ENCODE measurements around the gene TMTC1.

The TMTC1 gene

DNA sequence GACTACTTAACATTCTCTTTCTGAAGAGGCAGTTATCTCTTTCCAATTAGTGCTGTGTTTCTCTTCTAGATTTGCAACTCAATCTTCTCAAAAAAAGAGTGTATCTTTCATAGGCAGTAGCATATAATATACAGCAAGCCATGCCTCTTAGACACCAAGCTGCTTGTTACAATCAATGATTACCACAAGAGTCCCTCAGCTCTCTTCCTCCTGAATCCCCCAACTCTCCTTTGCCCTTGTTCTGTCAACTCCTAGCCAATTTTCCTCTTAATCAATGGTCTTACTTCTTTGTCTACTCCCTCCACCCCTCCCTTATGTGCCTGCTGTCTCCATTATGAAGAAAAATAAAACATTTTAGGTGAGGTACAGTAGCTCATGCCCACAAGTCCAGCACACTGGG, 2.6 kb downstream of the TMTC1 start:
- no peak for TF ChIP-seq CTCF (IDR thresholded peaks at IDR 0.05)
- H3K4me3 ChIP-seq (ENCODE audit: low read depth, low read length): no peak overlapping the region

GRCh38 chr12:29780084-29780483, 3.7 kb downstream of the TMTC1 start:
- Histone ChIP-seq H3K4me1 (peaks cover 28% of the 10 kb centered on the region), H2AFZ (no peak overlapping the region), H3K4me3 (ENCODE audit: low read depth, low read length) (no peak overlapping the region), H3K4me2 (ENCODE audit: low read length) (no peak overlapping the region), H3K9ac (no peak overlapping the region), H3K27me3 (ENCODE audit: control insufficient read depth, insufficient read depth, low read length) (no peaks in the 10 kb centered on the region), H3K79me2 (peaks cover 44% of the 10 kb centered on the region), H3K9me3 (ENCODE audit: control insufficient read depth, low read length) (no peaks in the 10 kb centered on the region), H3K27ac (no peak overlapping the region), H3K36me3 (ENCODE audit: control insufficient read depth, insufficient read depth, low read length) (no peaks in the 10 kb centered on the region)
- TF ChIP-seq CTCF (IDR thresholded peaks at IDR 0.05): no peak

More for the DNA sequence above, 2.6 kb downstream of the TMTC1 start:
- Histone ChIP-seq H2AFZ (peak overlapping the region; percentile 1), H3K36me3 (ENCODE audit: control insufficient read depth, insufficient read depth, low read length) (no peaks in the 10 kb centered on the region), H3K4me1 (peaks cover 28% of the 10 kb centered on the region), H3K27me3 (ENCODE audit: control insufficient read depth, insufficient read depth, low read length) (no peaks in the 10 kb centered on the region), H3K9ac (no peak overlapping the region), H3K4me2 (ENCODE audit: low read length) (peak overlapping the region; percentile 21), H3K27ac (peak overlapping the region; percentile 93), H3K9me3 (ENCODE audit: control insufficient read depth, low read length) (no peaks in the 10 kb centered on the region), H3K79me2 (peaks cover 33% of the 10 kb centered on the region)

DNA sequence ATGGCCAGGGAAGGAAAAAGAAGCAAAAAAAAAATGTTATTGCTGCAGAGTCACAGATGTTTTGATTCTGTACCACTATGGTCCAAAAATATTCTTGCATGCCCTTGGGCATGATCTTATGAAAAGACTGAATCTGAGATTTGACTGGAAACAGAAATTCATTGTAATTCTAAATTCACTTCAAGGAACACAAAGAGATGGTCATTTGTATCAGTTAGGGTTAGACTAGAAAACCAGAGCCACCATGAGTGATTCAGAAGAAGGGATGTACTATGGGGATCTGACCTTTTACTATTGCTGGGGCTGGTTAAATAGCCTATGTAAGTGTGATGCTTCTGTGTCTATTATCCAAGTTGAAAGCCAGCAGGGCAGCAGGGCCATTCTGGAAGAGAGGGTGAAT, 5.2 kb downstream of the TMTC1 start:
- H2AFZ ChIP-seq: no peak overlapping the region
- H3K9me3 ChIP-seq (ENCODE audit: control insufficient read depth, low read length): no peaks in the 10 kb centered on the region
- no peak for TF ChIP-seq CTCF (IDR thresholded peaks at IDR 0.05)
- H3K27ac ChIP-seq: peak overlapping the region; percentile 15
- H3K4me1 ChIP-seq: peaks cover 32% of the 10 kb centered on the region
- peaks cover 58% of the 10 kb centered on the region for H3K79me2 ChIP-seq
- H3K36me3 ChIP-seq (ENCODE audit: control insufficient read depth, insufficient read depth, low read length): no peaks in the 10 kb centered on the region
- H3K4me3 ChIP-seq (ENCODE audit: low read depth, low read length): no peak overlapping the region
- no peak overlapping the region for H3K9ac ChIP-seq
- H3K4me2 ChIP-seq (ENCODE audit: low read length): no peak overlapping the region
- no peaks in the 10 kb centered on the region for H3K27me3 ChIP-seq (ENCODE audit: control insufficient read depth, insufficient read depth, low read length)

DNA sequence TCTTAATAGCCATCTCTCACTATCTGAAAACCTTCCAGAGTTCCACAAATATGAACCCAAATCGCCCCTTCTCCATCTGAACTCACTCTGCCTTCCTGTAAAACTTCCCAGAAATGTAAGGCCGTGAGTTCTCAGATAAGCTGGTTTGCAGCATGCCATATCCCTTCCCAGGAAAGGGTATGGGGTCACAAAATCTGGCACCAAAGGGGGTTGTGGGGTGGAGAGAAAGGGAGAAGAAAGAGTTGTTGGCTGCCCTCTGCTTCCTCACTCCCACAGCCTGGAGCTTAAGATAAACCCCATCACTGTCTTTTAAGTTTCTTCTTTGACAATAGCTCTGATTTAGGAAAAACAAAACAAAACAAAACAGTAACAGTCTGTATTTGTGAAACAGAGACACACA, 10.7 kb downstream of the TMTC1 start:
- Histone ChIP-seq H2AFZ (no peak overlapping the region), H3K9ac (no peak overlapping the region), H3K27ac (no peak overlapping the region), H3K4me1 (peaks cover 24% of the 10 kb centered on the region), H3K79me2 (peaks cover 62% of the 10 kb centered on the region), H3K27me3 (ENCODE audit: control insufficient read depth, insufficient read depth, low read length) (no peaks in the 10 kb centered on the region), H3K9me3 (ENCODE audit: control insufficient read depth, low read length) (no peaks in the 10 kb centered on the region), H3K4me3 (ENCODE audit: low read depth, low read length) (no peak overlapping the region), H3K36me3 (ENCODE audit: control insufficient read depth, insufficient read depth, low read length) (no peaks in the 10 kb centered on the region), H3K4me2 (ENCODE audit: low read length) (no peak overlapping the region)
- TF ChIP-seq CTCF (IDR thresholded peaks at IDR 0.05): no peak

GRCh38 chr12:29771786-29772185, 12.0 kb downstream of the TMTC1 start:
- H3K27ac ChIP-seq: no peak overlapping the region
- H3K4me2 ChIP-seq (ENCODE audit: low read length): no peak overlapping the region
- no peaks in the 10 kb centered on the region for H3K36me3 ChIP-seq (ENCODE audit: control insufficient read depth, insufficient read depth, low read length)
- no peak overlapping the region for H3K4me3 ChIP-seq (ENCODE audit: low read depth, low read length)
- peaks cover 58% of the 10 kb centered on the region for H3K79me2 ChIP-seq
- no peak overlapping the region for H2AFZ ChIP-seq
- TF ChIP-seq CTCF (IDR thresholded peaks at IDR 0.05): no peak
- H3K9ac ChIP-seq: no peak overlapping the region
- H3K9me3 ChIP-seq (ENCODE audit: control insufficient read depth, low read length): no peaks in the 10 kb centered on the region
- H3K4me1 ChIP-seq: peaks cover 18% of the 10 kb centered on the region
- no peaks in the 10 kb centered on the region for H3K27me3 ChIP-seq (ENCODE audit: control insufficient read depth, insufficient read depth, low read length)
